ENCODE measurements around the gene CDK5RAP2. TPM values are rescaled to one million over a fixed set of nuclear protein-coding genes. Genes with fewer than 3 reads are reported as not detected.
"Not testable (repeated sequence)": the region's sequence is repeated elsewhere in the genome, so short reads cannot be mapped to it uniquely, and the experiment has no call there.

Gene CDK5RAP2
- total and polyA plus RNA-seq, 2 donors (not counting 1 experiment from before 2014, with no cell fraction given): 17.7 to 48.6 TPM

GRCh38 chr9:120532891-120533290, 47.1 kb downstream of the CDK5RAP2 start:
- H3K27me3 ChIP-seq (ENCODE audit: control insufficient read depth, insufficient read depth, low read length): no peaks in the 10 kb centered on the region
- H2AFZ ChIP-seq (ENCODE audit: low read length): no peak overlapping the region
- H3K4me1 ChIP-seq (ENCODE audit: control insufficient read depth, extremely low read depth, insufficient read depth, low read length): no peaks in the 10 kb centered on the region
- DNase-seq (ENCODE audit: low read depth in 2 of 2): no peak
- H3K4me2 ChIP-seq (ENCODE audit: extremely low read depth, insufficient read depth, low read length): no peak overlapping the region
- H3K27ac ChIP-seq (ENCODE audit: insufficient read depth, low read length): no peak overlapping the region
- H3K9ac ChIP-seq (ENCODE audit: insufficient read depth, low read length): no peak overlapping the region
- no peaks in the 10 kb centered on the region for H3K9me3 ChIP-seq (ENCODE audit: control insufficient read depth, insufficient read depth, low read depth, low read length)
- H4K20me1 ChIP-seq (ENCODE audit: control insufficient read depth, extremely low read depth, insufficient read depth, low read length): no peaks in the 10 kb centered on the region
- TF ChIP-seq EZH2 (IDR thresholded peaks at IDR 0.05; ENCODE audit: low read length, missing control alignments): no peak
- TF ChIP-seq CTCF (conservative IDR thresholded peaks at IDR 0.05 in 1 of 2, IDR thresholded peaks at IDR 0.05 in 1 of 2; ENCODE audit: low read depth in 1 of 2, low read length in 2 of 2): no peak
- no peak overlapping the region for H3K4me3 ChIP-seq (replicated peaks in 1 of 4; ENCODE audit: control extremely low read depth in 1 of 4, insufficient read depth in 1 of 4, low read depth in 3 of 4, low read length in 4 of 4)
- no peaks in the 10 kb centered on the region for H3K79me2 ChIP-seq (ENCODE audit: control insufficient read depth, insufficient read depth, low read length)
- peaks cover 2% of the 10 kb centered on the region for H3K36me3 ChIP-seq (ENCODE audit: control insufficient read depth, insufficient read depth, low read length)

GRCh38 chr9:120532475-120532874, 47.5 kb downstream of the CDK5RAP2 start:
- Histone ChIP-seq H3K27ac (ENCODE audit: insufficient read depth, low read length) (no peak overlapping the region), H3K27me3 (ENCODE audit: control insufficient read depth, insufficient read depth, low read length) (no peaks in the 10 kb centered on the region), H3K9ac (ENCODE audit: insufficient read depth, low read length) (no peak overlapping the region), H3K4me1 (ENCODE audit: control insufficient read depth, extremely low read depth, insufficient read depth, low read length) (no peaks in the 10 kb centered on the region), H4K20me1 (ENCODE audit: control insufficient read depth, extremely low read depth, insufficient read depth, low read length) (no peaks in the 10 kb centered on the region), H3K79me2 (ENCODE audit: control insufficient read depth, insufficient read depth, low read length) (no peaks in the 10 kb centered on the region), H3K36me3 (ENCODE audit: control insufficient read depth, insufficient read depth, low read length) (peaks cover 2% of the 10 kb centered on the region), H3K9me3 (ENCODE audit: control insufficient read depth, insufficient read depth, low read depth, low read length) (no peaks in the 10 kb centered on the region), H2AFZ (ENCODE audit: low read length) (no peak overlapping the region), H3K4me3 (replicated peaks in 1 of 4; ENCODE audit: control extremely low read depth in 1 of 4, insufficient read depth in 1 of 4, low read depth in 3 of 4, low read length in 4 of 4) (no peak overlapping the region), H3K4me2 (ENCODE audit: extremely low read depth, insufficient read depth, low read length) (no peak overlapping the region)
- peak; percentile 53 to 63 for DNase-seq (ENCODE audit: low read depth in 2 of 2)
- no peak for TF ChIP-seq CTCF (conservative IDR thresholded peaks at IDR 0.05 in 1 of 2, IDR thresholded peaks at IDR 0.05 in 1 of 2; ENCODE audit: low read depth in 1 of 2, low read length in 2 of 2)
- TF ChIP-seq EZH2 (IDR thresholded peaks at IDR 0.05; ENCODE audit: low read length, missing control alignments): no peak

- Histone ChIP-seq H3K79me2 (ENCODE audit: control insufficient read depth, insufficient read depth, low read length) (no peaks in the 10 kb centered on the region), H2AFZ (ENCODE audit: low read length) (no peak overlapping the region), H3K4me3 (replicated peaks in 1 of 4; ENCODE audit: control extremely low read depth in 1 of 4, insufficient read depth in 1 of 4, low read depth in 3 of 4, low read length in 4 of 4) (no peak overlapping the region), H3K9me3 (ENCODE audit: control insufficient read depth, insufficient read depth, low read depth, low read length) (no peaks in the 10 kb centered on the region), H3K9ac (ENCODE audit: insufficient read depth, low read length) (no peak overlapping the region), H3K27me3 (ENCODE audit: control insufficient read depth, insufficient read depth, low read length) (no peaks in the 10 kb centered on the region), H3K27ac (ENCODE audit: insufficient read depth, low read length) (no peak overlapping the region), H3K4me2 (ENCODE audit: extremely low read depth, insufficient read depth, low read length) (no peak overlapping the region), H3K4me1 (ENCODE audit: control insufficient read depth, extremely low read depth, insufficient read depth, low read length) (no peaks in the 10 kb centered on the region), H4K20me1 (ENCODE audit: control insufficient read depth, extremely low read depth, insufficient read depth, low read length) (no peaks in the 10 kb centered on the region), H3K36me3 (ENCODE audit: control insufficient read depth, insufficient read depth, low read length) (peaks cover 3% of the 10 kb centered on the region)
- peak; percentile 20 to 41 for DNase-seq (ENCODE audit: low read depth in 2 of 2)
- TF ChIP-seq CTCF (conservative IDR thresholded peaks at IDR 0.05 in 1 of 2, IDR thresholded peaks at IDR 0.05 in 1 of 2; ENCODE audit: low read depth in 1 of 2, low read length in 2 of 2): peak; percentile 56 to 62
- TF ChIP-seq EZH2 (IDR thresholded peaks at IDR 0.05; ENCODE audit: low read length, missing control alignments): no peak
Measured at GRCh38 chr9:120531683-120532300, 48.2 kb downstream of the CDK5RAP2 start.

- not testable (repeated sequence) for H3K79me2 ChIP-seq (ENCODE audit: control insufficient read depth, insufficient read depth, low read length); H3K27me3 ChIP-seq (ENCODE audit: control insufficient read depth, insufficient read depth, low read length); H3K36me3 ChIP-seq (ENCODE audit: control insufficient read depth, insufficient read depth, low read length); H3K27ac ChIP-seq (ENCODE audit: insufficient read depth, low read length); H3K9ac ChIP-seq (ENCODE audit: insufficient read depth, low read length); H2AFZ ChIP-seq (ENCODE audit: low read length); H3K4me3 ChIP-seq (replicated peaks in 1 of 4; ENCODE audit: control extremely low read depth in 1 of 4, insufficient read depth in 1 of 4, low read depth in 3 of 4, low read length in 4 of 4); H3K4me1 ChIP-seq (ENCODE audit: control insufficient read depth, extremely low read depth, insufficient read depth, low read length); H3K9me3 ChIP-seq (ENCODE audit: control insufficient read depth, insufficient read depth, low read depth, low read length); H3K4me2 ChIP-seq (ENCODE audit: extremely low read depth, insufficient read depth, low read length); H4K20me1 ChIP-seq (ENCODE audit: control insufficient read depth, extremely low read depth, insufficient read depth, low read length)
- DNase-seq (ENCODE audit: low read depth in 2 of 2): peak in 1 of 2 donors; percentile 5
Measured at GRCh38 chr9:120530220-120530832, 49.6 kb downstream of the CDK5RAP2 start.

Measured in fibroblast of lung (primary cell).